H9 (cell line): ENCODE results near the gene ZNF385B. TPM values are rescaled to one million over a fixed set of nuclear protein-coding genes. Genes with fewer than 3 reads are reported as not detected.

Experiments
- DNase-seq: peaks from one replicate; pipeline ENCODE4 v3.0.0-alpha.2; 2017
- H2AFZ ChIP-seq: one replicate; pipeline ENCODE4 v1.6.1; 2013; ENCODE audit warnings: mild to moderate bottlenecking, low read length, control low read depth, moderate library complexity
- H2AK5ac ChIP-seq: 2 replicates; pipeline ENCODE4 v1.6.1; 2013; ENCODE audit warnings: low read length, control low read depth, mixed read lengths; ENCODE audit not compliant: insufficient read length
- H2BK120ac ChIP-seq: one replicate; pipeline ENCODE4 v1.6.1; 2013; ENCODE audit warnings: low read depth, mild to moderate bottlenecking, low read length, control low read depth, inconsistent platforms; ENCODE audit not compliant: poor library complexity, severe bottlenecking
- H2BK12ac ChIP-seq: 2 replicates; pipeline ENCODE4 v1.6.1; 2013; ENCODE audit warnings: low read length, control low read depth, mixed read lengths, low read depth; ENCODE audit not compliant: insufficient read length
- H2BK15ac ChIP-seq: 2 replicates; pipeline ENCODE4 v1.6.1; 2013; ENCODE audit warnings: low read depth, low read length, control low read depth
- H2BK20ac ChIP-seq: one replicate; pipeline ENCODE4 v1.6.1; 2013; ENCODE audit warnings: low read depth, mild to moderate bottlenecking, low read length, control low read depth, inconsistent platforms; ENCODE audit not compliant: poor library complexity, severe bottlenecking
- H2BK5ac ChIP-seq: 2 replicates; pipeline ENCODE4 v1.6.1; 2013; ENCODE audit warnings: low read length, control low read depth, mixed read lengths; ENCODE audit not compliant: insufficient read length
- H3K14ac ChIP-seq: 2 replicates; pipeline ENCODE4 v1.6.1; 2013; ENCODE audit warnings: low read length, control low read depth; ENCODE audit not compliant: insufficient read depth
- H3K18ac ChIP-seq: 2 replicates; pipeline ENCODE4 v1.6.1; 2013; ENCODE audit warnings: low read depth, mild to moderate bottlenecking, mixed read lengths, low read length, control low read depth; ENCODE audit not compliant: insufficient read length
- H3K23ac ChIP-seq: 2 replicates; pipeline ENCODE4 v1.6.1; 2013; ENCODE audit warnings: low read length, control low read depth, mixed read lengths, low read depth; ENCODE audit not compliant: insufficient read length
- H3K23me2 ChIP-seq: 2 replicates; pipeline ENCODE4 v1.6.1; 2013; ENCODE audit warnings: low read depth, mild to moderate bottlenecking, mixed read lengths, low read length, control low read depth; ENCODE audit not compliant: insufficient read length, poor library complexity, severe bottlenecking
- H3K27ac ChIP-seq: 2 replicates; pipeline ENCODE4 v1.5.1; 2013; ENCODE audit warnings: low read length, control low read depth, mixed read lengths, low read depth; ENCODE audit not compliant: insufficient read length
- H3K27me3 ChIP-seq: 2 replicates; pipeline ENCODE4 v1.6.1; 2013; ENCODE audit warnings: low read length, control low read depth, inconsistent platforms; ENCODE audit not compliant: insufficient read depth
- H3K4ac ChIP-seq: 2 replicates; pipeline ENCODE4 v1.6.1; 2013; ENCODE audit warnings: low read depth, mild to moderate bottlenecking, control low read depth, inconsistent platforms, low read length, moderate library complexity
- H3K4me1 ChIP-seq: 2 replicates; pipeline ENCODE4 v1.6.1; 2013; ENCODE audit warnings: low read length, control low read depth, inconsistent platforms; ENCODE audit not compliant: insufficient read depth
- H3K4me2 ChIP-seq: 2 replicates; pipeline ENCODE4 v1.6.1; 2013; ENCODE audit warnings: low read length, control low read depth, mixed read lengths; ENCODE audit not compliant: insufficient read length, insufficient read depth
- H3K56ac ChIP-seq: 2 replicates; pipeline ENCODE4 v1.6.1; 2013; ENCODE audit warnings: low read depth, mild to moderate bottlenecking, mixed read lengths, low read length, control low read depth; ENCODE audit not compliant: insufficient read length
- H3K79me1 ChIP-seq: 2 replicates; pipeline ENCODE4 v1.6.1; 2013; ENCODE audit warnings: low read depth, mild to moderate bottlenecking, moderate library complexity, low read length, control low read depth, inconsistent platforms; ENCODE audit not compliant: insufficient read depth, poor library complexity, severe bottlenecking
- H3K79me2 ChIP-seq: 2 replicates; pipeline ENCODE4 v1.6.1; 2013; ENCODE audit warnings: low read length, control low read depth, inconsistent platforms; ENCODE audit not compliant: insufficient read depth
- H3K9ac ChIP-seq: 2 replicates; pipeline ENCODE4 v1.6.1; 2013; ENCODE audit warnings: low read length, control low read depth, mixed read lengths; ENCODE audit not compliant: insufficient read length; ENCODE audit errors: extremely low read depth
- H3K9me3 ChIP-seq: one replicate; pipeline ENCODE4 v1.6.1; 2013; ENCODE audit warnings: low read depth, low read length, inconsistent platforms; ENCODE audit not compliant: control insufficient read depth
- H3T11ph ChIP-seq: one replicate; pipeline ENCODE4 v1.6.1; 2013; ENCODE audit warnings: mild to moderate bottlenecking, low read length, control low read depth, inconsistent platforms
- H4K20me1 ChIP-seq: one replicate; pipeline ENCODE4 v1.6.1; 2013; ENCODE audit not compliant: control insufficient read depth, insufficient read length, insufficient read depth
- H4K5ac ChIP-seq: 2 replicates; pipeline ENCODE4 v1.6.1; 2013; ENCODE audit warnings: low read depth, mild to moderate bottlenecking, mixed read lengths, low read length, control low read depth; ENCODE audit not compliant: insufficient read length
- H4K8ac ChIP-seq: replicated peaks from 2 replicates; pipeline ENCODE4 v1.6.1; 2013; ENCODE audit warnings: low read length, control low read depth, mixed read lengths, low read depth; ENCODE audit not compliant: insufficient read length
- H4K91ac ChIP-seq: 2 replicates; pipeline ENCODE4 v1.6.1; 2013; ENCODE audit warnings: low read depth, mild to moderate bottlenecking, moderate library complexity, mixed read lengths, low read length, control low read depth; ENCODE audit not compliant: insufficient read length
- H3K27ac Mint-ChIP-seq, 3 experiments: 2 replicates in 2 of 3; 3 replicates in 1 of 3; pipeline ENCODE4 v1.8.0; 2020 to 2021; ENCODE audit warnings: mixed read lengths in 3 of 3, mild to moderate bottlenecking in 1 of 3, moderate library complexity in 1 of 3
- H3K27me3 Mint-ChIP-seq: 2 replicates; pipeline ENCODE4 v1.8.0; 2021; ENCODE audit warnings: low read depth, mild to moderate bottlenecking, moderate library complexity, mixed read lengths
- H3K36me3 Mint-ChIP-seq, 3 experiments: 2 replicates in 2 of 3; 3 replicates in 1 of 3; pipeline ENCODE4 v1.8.0; 2020 to 2021; ENCODE audit warnings: low read depth in 3 of 3, mixed read lengths in 3 of 3; ENCODE audit not compliant: insufficient read depth in 1 of 3
- H3K4me1 Mint-ChIP-seq, 2 experiments: 2 replicates each; pipeline ENCODE4 v1.8.0; 2020; ENCODE audit warnings: mixed read lengths in 2 of 2
- H3K4me3 Mint-ChIP-seq, 2 experiments: 2 replicates in 1 of 2; 3 replicates in 1 of 2; pipeline ENCODE4 v1.8.0; 2020 to 2021; ENCODE audit warnings: mild to moderate bottlenecking in 2 of 2, mixed read lengths in 2 of 2, moderate library complexity in 1 of 2
- H3K9me3 Mint-ChIP-seq, 2 experiments: 2 replicates in 1 of 2; 3 replicates in 1 of 2; pipeline ENCODE4 v1.8.0; 2020; ENCODE audit warnings: mild to moderate bottlenecking in 2 of 2, mixed read lengths in 2 of 2, moderate library complexity in 1 of 2
- WGBS: extraction: QIAGEN DNeasy Blood & Tissue Kit; methylation state at CpG from one replicate; pipeline ENCODE4 v1.1.7; 2013; ENCODE audit warnings: missing lambda C conversion rate, low lambda C conversion rate, mixed read lengths; ENCODE audit not compliant: insufficient read length; ENCODE audit errors: extremely low coverage; 5-methylcytosine and 5-hydroxymethylcytosine counted together
- total RNA-seq: library from RNA; stranded (reverse); gene quantifications from 2 replicates; pipeline ENCODE4 v1.2.1, GENCODE V29; 2021
- TF ChIP-seq, protein P1 (sequence below): fragments of 200-600 bp; sonication (generic); conservative IDR thresholded peaks from 3 replicates; pipeline ENCODE4 v1.8.0; 2021; ENCODE audit warnings: antibody characterized with exemption, mild to moderate bottlenecking

The ZNF385B gene
- total RNA-seq, 1 experiment from 2014 or later: 2.1 TPM

DNA sequence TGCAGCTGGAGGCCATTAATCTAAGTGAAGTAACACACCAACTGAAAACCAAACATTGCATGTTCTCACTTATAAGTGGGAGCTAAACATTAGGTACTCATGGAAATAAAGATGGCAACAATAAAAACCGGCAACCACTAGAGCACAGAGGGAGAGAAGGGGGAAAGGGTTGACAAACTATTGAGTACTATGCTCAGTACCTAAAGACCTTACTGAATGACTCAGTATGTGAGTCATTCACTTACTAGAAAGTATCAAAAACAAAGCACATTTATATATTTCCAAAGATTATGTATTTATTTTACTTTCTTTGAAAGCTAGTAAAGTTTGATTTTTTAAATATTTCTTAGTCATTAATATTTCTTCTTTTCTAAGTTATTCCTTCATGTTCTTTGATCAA lies 48.9 kb downstream of the ZNF385B start:
- WGBS: no CpG with 5 or more reads among the region's 1 CpG

More for the DNA sequence above, 48.9 kb downstream of the ZNF385B start:
- no peaks in the 10 kb centered on the region for H4K20me1 ChIP-seq
- H3K4ac ChIP-seq: no peak overlapping the region
- H3K27me3 ChIP-seq: no peaks in the 10 kb centered on the region
- H3K4me3 Mint-ChIP-seq: no peak overlapping the region
- no peak overlapping the region for H4K5ac ChIP-seq
- H3K9me3 ChIP-seq: no peaks in the 10 kb centered on the region
- DNase-seq: no peak
- H3K4me1 ChIP-seq: no peaks in the 10 kb centered on the region
- H2AK5ac ChIP-seq: no peak overlapping the region
- no peak overlapping the region for H3K27ac Mint-ChIP-seq
- H3K23ac ChIP-seq: no peak overlapping the region
- H3K27ac ChIP-seq: no peak overlapping the region
- no peak overlapping the region for H3K56ac ChIP-seq
- no peak overlapping the region for H4K91ac ChIP-seq
- no peaks in the 10 kb centered on the region for H3K79me1 ChIP-seq
- no peak overlapping the region for H3K14ac ChIP-seq
- H3K4me2 ChIP-seq: no peak overlapping the region
- no peaks in the 10 kb centered on the region for H3K27me3 Mint-ChIP-seq
- H3T11ph ChIP-seq: no peak overlapping the region
- no peak overlapping the region for H2BK20ac ChIP-seq
- no peak overlapping the region for H2BK12ac ChIP-seq
- H3K9me3 Mint-ChIP-seq: peaks cover 4 to 6% of the 10 kb centered on the region in 2 experiments; a peak in 3 of 5 replicates
- no peak overlapping the region for H2AFZ ChIP-seq
- no peak overlapping the region for H3K18ac ChIP-seq
- no peaks in the 10 kb centered on the region for H3K23me2 ChIP-seq
- no peak overlapping the region for H4K8ac ChIP-seq
- peaks cover 0 to 6% (median 3%) of the 10 kb centered on the region in 3 experiments; a peak in 3 of 7 replicates for H3K36me3 Mint-ChIP-seq
- no peak overlapping the region for H2BK15ac ChIP-seq
- no peaks in the 10 kb centered on the region for H3K79me2 ChIP-seq
- H2BK120ac ChIP-seq: no peak overlapping the region
- no peak overlapping the region for H3K9ac ChIP-seq
- peaks cover 0 to under 1% of the 10 kb centered on the region in 2 experiments; a peak in 1 of 4 replicates for H3K4me1 Mint-ChIP-seq
- TF ChIP-seq, protein P1, sequence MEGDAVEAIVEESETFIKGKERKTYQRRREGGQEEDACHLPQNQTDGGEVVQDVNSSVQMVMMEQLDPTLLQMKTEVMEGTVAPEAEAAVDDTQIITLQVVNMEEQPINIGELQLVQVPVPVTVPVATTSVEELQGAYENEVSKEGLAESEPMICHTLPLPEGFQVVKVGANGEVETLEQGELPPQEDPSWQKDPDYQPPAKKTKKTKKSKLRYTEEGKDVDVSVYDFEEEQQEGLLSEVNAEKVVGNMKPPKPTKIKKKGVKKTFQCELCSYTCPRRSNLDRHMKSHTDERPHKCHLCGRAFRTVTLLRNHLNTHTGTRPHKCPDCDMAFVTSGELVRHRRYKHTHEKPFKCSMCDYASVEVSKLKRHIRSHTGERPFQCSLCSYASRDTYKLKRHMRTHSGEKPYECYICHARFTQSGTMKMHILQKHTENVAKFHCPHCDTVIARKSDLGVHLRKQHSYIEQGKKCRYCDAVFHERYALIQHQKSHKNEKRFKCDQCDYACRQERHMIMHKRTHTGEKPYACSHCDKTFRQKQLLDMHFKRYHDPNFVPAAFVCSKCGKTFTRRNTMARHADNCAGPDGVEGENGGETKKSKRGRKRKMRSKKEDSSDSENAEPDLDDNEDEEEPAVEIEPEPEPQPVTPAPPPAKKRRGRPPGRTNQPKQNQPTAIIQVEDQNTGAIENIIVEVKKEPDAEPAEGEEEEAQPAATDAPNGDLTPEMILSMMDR: no peak
- H2BK5ac ChIP-seq: no peak overlapping the region
